Femur (tissue), 1 donor: ENCODE measurements around the gene NFYA.

Experiments used
- DNase-seq: peaks from one replicate; pipeline ENCODE4 v3.0.0-alpha.2; 2017

NFYA gene

DNA sequence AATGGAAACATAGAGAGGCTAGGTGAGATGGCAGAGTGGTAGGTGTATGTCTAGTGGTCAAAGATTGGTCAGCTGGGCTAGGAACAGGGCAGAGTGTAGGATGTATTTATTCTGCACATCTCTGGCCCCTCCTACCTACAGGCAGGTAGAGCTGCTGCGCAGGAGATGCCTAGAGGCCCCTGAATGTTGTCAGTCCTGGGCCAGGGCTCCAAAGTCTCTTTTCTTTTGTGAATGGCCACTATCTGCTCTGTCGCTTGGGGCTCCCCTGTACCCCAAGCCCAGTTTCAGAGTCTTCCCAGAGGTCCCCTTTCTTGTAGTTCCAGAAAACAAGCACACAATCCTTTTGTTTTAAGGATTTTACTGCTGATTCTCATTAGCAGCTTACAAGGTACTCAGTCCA, 25.5 kb upstream of the NFYA start:
- DNase-seq: no peak

DNA sequence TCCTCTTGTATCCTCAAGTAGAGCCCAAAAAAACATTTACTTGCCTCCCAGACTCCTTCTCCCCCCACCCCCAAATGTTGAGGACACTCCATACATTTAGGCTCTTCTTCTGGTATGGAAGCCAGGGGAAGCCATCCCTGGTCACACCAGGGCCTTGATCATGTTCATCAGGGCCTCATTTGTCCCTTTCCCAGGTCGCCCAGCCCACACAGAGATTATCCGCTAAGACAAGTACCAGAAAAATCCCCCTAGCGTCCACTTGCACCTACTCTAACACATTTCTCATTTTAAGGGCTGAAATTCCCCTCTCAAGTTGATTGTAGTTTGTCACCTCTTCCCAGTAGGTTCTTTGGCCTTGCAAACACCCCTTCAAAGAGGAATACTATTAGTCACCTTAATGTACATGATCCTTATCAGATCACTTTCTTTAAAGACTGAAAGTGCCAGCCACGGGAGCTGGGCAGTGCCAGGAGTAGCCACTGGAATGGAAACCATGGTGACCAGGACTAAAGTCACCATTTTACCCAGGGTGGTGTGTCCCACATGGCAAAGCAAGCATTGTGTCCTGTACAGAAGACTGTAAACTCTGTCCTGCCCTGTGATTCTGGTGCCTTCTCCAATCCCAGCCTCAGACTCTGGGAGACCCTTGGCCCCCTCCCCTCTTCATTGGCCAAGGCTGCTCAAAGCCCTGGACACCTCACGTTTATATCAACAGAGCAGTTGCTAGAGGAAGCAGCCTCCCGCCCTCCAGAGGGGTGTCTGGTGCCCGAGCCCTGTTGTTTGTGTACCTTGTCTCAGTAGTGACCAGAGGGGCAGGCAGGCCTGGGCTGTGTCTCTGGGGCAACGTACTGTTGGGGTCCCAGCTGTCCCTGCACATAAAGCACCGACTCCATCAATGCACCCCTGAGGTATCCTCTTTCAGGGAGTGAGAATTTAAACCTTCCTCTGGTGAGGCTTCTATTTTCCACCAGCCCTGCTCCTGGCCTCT, 24.7 kb upstream of the NFYA start:
- DNase-seq: peak; percentile 72

DNA sequence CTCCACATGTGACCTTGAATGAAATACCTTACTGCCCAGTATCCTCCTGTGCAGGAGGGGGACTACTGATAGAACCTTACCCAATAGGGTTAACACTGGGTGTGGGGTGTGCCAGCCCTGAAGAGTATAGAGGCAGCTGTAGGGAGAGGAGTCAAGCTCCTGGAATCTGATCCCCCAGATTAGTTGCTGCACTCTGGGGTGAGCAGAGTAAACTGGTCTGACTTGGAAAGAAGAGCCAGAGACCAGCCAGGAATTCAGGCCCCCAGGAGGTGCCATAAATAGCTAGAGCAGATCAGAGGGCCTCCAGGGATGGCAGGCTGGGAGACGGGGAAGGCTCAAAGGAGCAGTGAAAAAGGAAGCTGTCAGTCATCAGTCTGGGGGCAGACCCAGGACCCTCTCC, 23.3 kb upstream of the NFYA start:
- DNase-seq: peak; percentile 52

DNA sequence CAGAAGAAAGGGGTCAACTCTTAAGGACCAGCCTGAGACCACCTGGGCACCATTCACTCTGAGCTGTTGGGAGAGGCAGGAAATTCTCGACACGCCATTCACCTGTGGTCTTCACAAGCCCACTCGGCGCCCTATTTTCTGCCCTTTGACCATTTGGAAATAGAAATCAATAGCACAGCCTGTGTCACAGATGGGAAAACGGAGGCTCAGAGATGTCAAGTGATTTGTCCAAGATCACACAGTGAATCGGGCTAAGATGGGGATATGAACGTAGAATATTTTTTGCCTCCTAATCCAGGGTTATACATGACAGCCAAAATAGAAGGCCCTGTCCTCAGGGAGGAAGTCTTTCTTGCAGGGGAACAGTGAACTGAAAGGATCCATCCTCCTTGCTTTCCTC, 22.8 kb upstream of the NFYA start:
- no peak for DNase-seq

DNA sequence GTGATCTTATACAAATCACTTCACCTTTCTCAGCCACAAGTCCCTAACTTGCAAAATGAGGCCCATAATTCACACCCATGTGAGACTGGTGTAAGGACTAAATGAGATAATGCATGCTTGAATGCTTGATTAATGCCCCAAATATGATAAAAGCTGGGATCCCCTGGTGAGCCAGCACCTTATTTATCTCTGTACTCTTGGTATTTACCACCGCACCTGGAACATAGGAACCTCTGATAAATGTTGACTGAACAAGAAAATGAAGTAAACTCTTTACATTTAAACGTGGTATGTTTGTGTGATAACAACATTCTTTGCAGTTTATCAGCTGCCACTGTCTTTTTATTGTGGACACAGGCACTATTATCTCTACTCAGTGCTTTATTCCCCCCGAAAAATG, 22.2 kb upstream of the NFYA start:
- no peak for DNase-seq

DNA sequence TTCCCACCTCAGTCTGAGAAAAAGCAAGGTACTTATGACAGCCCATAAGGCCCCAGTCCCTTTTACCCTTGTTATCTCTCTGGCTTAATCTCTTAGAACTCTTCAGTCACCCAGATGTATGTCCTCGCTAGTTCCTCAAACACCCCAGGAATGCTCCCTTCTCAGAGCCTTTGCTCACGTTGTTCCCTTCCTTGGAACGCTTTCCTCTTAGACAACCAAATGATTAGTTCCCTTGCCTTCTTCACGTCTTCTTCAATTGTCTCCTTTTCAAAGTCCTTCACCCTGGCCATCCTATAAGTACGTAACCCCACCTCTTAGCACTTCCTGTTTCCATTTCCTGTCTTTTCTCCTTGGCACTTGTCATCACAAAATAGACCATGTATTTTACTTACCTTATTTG, 20.9 kb upstream of the NFYA start:
- DNase-seq: no peak

DNA sequence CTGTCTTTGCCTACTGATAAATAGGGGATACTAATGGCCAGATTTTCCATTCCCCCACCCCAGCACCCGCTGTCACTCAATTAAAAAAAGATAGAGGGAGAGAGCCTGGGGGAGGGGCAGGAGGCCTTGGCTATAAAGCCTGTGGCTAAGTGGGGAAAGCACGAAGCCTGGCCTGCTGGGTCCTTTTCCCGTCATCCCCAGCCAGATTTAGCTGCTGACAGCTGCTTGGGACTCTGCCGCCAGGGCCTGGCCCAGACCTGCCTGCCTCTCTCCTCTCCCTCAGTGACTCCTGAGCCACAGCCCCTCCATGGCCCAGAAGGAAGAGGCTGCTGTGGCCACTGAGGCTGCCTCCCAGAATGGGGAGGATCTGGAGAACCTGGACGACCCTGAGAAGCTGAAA, 19.7 kb upstream of the NFYA start, which contains the start of gene APOBEC2:
APOBEC2 (plus strand) TSS at position 162 of the 400 bp plus-strand sequence; CDS start at position 308, 146 bp downstream.
- peak; percentile 66 for DNase-seq

DNA sequence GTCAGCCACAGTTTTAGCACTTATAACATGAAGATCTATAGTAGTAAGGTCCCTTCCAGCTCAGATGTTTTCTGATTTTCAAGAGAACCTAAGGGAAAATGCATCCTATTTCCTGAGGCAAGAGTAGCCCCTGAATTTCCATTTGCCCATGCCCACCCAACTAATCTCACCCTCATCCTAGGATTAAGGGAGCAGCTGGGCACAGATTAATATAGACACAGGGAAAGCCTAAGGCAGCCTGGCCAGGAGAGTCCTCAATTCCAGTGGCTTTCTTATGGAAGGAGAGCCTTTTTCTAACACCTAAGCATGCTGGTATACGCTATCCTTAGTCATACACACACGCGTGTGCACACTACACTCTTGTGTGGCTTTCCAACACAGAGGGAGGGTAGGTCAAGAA, 18.3 kb upstream of the NFYA start:
- DNase-seq: no peak

DNA sequence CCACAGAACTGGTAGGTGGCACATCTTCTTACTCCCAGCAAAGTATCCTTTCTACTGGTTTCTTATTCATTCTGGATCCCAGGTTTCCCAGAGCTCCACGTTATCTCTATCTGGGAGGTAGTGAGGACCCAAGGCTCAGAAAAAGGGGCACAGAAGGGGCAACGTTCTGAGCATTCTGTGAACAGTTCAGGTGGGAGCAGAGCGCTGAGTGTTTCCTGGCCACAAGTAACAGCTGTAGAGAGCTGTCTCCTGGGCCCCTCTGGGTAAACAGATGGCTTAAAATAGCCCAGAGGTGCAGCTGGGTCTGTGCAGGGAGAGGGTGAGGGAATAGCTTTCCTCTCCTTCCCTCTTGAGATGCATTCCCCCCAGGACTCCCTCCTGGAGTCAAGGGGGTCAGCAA, 17.6 kb upstream of the NFYA start:
- DNase-seq: peak; percentile 40

DNA sequence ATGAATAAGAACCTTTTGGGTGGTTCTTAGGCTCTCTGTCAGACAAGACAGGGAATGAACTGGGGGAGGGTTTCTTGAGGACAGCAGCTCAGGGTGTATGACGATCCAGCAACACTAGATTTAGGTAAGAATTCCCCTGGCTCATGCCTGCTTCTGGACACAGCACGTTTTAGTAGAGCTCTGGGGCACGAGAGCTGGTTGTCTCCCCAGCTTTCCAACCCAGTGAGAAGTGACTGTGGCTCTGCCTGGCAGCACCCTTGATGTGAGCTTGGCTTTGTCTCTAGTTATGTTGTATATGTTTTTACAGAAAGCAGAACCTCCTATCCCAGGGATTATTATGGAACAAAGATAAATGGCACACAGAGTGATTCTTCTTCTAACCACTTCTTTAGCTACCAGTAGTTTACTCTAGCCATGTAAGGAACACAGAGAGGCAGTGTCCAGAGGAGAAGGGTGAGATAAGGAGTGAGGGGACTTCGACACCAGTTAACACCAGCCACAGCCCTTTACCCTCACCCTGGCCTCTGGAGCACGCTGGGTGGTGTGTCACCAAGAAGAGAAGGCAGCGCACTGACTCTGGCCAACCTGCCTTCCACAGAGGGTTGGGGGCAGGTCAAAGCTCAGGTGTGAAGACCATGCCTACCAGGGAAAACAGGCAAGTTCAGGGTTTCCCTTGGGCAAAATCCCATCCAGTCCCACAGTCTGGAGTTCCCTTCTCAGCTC, 15.8 kb upstream of the NFYA start:
- no peak for DNase-seq

DNA sequence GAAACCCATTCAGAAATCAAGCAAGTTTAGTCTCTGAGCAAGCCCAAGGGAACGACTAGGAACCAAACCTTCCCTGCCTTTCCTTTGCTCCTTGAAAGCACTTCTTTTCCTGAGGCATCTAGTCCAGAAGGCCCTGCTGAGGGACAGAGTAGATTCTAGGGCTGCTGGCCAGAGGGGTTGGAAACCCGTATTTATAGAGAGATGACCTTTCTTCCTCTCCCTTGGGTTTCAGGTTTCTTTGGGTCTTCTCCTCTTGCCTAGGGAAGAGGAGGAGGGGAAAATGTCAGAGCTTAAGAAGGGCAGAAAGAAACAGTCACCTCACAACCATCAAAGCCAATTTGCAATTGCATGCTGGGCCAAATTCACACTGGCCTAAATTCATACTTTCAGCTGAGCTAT, 14.0 kb upstream of the NFYA start:
- no peak for DNase-seq

DNA sequence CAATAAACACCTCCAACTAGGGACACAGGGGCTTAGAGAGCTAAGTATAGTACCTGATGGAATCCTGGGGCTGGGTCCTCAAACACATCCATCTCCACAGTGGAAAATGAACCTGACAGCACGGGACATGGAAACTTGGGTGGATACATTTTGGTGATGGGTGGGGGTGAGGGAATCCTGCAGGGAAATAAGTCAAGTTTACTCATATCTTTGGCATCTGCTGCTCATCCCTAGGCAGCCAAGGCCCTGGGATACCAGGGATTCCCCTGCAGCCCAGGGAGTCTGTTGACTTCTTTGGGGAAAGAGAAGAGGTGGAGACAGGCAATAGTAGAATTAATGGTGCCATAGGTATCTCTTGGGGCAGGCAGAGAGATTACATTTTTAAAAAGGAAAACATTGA, 13.2 kb upstream of the NFYA start:
- no peak for DNase-seq

DNA sequence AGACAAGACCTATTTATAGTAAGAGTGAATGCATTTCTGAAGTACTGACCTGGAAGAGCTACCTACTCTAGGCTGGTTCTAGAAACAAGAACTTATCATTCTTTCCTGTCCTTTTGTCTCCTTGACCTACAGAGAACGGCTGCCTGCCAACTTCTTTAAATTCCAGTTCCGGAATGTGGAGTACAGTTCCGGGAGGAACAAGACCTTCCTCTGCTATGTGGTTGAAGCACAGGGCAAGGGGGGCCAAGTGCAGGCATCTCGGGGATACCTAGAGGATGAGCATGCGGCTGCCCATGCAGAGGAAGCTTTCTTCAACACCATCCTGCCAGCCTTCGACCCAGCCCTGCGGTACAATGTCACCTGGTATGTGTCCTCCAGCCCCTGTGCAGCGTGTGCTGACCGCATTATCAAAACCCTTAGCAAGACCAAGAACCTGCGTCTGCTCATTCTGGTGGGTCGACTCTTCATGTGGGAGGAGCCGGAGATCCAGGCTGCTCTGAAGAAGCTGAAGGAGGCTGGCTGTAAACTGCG, 11.5 kb upstream of the NFYA start:
- no peak for DNase-seq

DNA sequence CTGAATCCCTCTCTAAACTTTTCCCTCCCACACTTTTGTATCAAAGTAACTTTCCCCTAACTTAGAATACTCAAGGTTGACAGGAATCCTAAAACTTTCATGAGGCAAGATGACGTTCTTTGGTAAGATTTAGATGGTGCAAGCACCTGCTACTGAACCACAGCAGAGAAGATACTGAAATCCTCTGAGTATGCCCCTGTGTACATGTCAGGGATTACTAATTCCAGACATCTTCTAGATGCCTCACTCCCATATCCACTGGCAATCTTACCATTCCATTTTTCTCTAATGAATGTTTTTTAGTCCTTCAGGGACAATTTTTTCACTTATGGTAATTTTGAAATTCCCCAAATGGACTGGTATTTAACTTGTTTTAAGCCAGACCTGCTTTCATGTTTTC, 10.7 kb upstream of the NFYA start:
- no peak for DNase-seq

DNA sequence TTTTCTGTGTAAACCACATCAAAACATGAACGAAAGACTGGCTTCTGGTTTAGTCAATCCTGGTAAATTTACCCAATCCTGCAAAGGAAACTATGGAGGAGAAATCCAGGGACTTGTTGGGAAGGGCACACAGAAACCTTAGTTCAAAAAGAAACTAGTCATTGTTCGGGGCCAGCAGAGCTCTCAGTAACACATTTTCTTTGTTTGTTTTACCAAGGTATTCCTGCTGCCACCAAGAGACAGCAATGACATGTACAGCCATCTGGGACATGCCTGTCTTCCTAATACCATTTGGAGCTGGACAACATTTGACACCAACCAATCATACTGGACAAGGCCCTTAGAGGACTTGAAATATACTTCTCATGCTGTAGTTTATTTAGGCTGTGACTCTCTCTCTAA, 8.9 kb upstream of the NFYA start:
- DNase-seq: no peak

DNA sequence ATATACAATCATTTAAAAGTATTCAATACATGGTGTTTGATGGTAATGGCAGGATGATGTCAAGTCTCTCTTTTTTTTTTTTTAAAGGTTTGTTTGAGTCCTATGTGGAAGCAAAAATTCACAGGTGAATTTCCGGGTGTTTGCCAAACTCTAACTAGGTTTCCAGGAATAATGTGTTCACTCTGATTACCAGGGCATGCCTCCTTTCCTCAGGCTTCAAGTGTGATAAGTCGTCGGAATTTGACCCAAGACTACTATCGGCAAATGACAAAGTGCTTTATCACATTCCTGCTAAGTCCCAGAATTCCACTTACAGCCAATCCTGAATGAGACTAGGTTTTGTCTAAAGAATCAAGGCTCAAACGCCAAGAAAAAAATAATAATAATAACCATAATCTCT, 7.9 kb upstream of the NFYA start:
- no peak for DNase-seq

DNA sequence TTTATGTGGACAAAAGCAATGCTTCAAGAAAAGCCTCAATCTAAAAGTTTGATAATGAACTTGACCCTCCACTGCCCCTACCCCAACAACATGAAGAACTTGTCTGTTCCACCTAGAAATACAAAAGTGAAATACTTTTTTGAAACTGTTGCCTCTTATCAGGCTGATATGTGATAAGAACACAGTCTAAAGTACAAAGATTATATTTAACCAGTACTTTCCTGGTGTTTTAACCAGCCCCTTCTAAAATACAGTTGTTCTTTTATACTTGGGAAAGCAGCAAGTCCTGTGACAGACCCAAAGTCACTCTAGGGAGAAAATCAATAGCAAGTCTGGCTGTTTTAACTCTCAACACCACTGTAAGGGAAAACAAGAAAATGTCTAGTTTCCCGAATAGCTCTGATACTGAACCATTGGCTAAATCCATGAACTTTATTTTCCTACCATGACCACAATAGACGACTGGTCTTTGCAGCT, 7.2 kb upstream of the NFYA start:
- no peak for DNase-seq

DNA sequence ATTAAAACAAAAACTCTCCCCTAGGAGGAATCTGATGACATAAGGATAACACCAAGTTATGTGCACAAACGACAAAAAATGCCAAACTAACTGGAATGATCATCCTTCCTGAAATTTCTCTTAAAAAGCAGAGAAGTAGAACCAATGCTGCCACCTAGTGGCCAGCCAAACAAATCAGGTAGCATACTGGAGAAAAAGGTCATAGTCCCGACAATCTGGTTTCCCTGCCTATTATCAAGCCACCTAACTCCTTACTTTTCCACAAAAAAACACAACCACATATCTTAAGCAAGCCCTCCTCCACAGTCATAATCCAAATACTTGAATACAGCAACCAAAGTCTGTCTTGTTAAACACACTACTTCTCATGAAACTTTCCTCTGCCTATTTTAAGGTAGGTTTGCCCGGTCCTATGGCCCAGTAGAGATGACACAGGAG, 5.9 kb upstream of the NFYA start:
- DNase-seq: peak; percentile 83

DNA sequence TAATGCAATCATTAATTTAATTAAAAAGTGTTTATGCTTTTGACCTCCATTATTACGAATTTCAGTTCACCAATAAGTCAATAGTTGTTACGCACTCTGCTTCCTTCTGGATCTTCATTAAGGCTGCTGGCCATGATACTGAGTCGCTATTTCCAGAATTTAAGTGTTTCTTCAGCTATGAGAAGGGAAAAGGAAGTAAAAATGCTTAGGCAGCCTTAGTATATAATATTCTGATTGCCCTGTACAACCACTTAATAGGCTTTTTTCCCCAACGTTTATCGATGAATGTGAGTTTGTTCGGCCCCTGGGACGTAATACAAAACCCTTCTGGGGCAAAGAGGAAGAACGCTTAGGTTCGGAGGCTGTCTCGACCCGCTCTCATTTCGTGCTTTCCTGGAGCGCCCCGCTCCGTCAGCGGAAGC, 1.3 kb upstream of the NFYA start:
- DNase-seq: no peak

DNA sequence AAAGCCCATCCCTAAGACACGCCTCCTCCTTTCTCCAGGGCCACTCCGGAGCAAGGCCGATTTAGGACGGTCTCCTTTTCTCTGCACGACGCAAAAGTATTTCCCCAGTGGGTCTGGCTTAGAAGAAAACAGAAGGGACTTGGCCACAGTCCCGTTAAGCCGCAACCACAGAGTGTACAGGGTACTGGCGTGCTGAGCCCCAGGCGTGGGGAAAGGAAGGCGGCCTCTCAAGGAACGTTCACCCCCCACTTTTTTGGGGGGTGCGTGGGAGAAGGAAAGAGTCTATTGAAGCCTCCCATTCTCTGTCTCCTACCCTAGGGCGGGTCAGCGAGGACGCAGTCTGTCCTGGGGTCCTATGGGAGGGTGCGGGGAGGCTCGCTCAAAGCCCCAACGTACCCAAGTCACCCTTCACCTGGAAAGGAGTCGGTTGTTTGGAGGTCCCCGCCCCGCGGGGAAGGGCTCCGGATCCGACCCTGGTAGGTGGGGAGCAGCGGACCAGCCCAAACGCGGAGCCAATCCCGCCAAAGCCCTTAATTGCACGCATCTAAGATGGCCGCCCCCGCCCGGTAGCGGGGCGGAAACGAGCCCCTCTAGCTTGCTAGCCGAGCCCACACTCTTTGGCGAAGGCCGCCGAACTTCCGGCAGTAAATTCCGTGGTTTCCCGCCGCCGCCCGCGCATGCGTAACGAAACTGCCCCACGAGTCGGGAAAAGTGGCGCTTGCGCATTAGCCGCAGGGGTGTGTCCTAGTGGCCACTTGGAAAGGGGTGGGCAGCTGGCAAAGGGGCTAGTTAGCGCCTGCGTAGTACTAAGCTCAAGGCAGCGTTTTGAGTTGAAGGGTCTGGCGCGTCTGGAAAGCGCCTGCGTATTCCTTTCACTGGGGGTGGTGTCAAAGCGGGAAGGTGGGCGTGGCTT, 595 bp upstream of the NFYA start, which contains the start of gene OARD1:
OARD1 (minus strand) TSS at position 434 of the 913 bp plus-strand sequence. CDS start 722 bp downstream, outside the sequence.
- peak; percentile 100 for DNase-seq

DNA sequence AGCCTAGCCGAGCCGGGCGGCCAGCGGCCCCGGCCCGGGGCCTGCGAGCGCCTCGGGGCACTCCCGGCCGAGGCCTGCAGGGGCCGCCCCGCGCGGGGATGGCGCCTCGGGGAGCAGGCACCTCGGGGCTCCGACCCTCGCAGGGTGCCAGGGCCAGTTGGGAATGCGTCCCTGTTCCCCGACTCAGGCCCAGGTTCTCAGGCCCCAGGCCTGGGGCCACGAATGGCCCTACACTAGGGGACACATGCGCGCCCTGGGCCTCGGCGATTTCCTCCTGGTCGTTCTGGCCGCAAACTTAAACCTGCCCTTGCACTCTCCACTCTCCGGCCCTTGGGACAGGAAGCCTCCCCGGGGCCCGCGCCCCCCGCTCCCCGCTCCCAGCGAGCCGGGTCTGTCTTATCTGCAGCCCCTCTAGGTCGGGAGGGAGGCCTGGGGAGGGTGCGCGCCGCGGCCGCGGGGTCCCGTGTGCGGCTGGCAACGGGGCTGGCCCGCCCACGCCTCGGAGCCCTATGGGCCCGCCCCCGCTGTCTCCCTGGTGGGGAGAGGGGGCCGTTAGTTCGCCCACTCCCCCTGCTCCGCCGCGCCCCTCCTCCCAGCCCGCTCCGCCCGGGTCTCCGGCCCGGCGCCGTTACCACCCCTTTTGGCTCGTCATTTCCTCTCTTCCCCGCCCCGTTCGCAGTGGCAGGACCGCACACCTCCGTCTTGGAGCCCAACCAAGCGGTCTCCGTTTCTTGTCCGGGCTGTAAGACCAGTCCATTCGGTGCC, 611 bp downstream of the NFYA start:
- DNase-seq: peak; percentile 93
